Inflammatory macrophage treated with lipopolysaccharide for 1 hour (primary cell): ENCODE results near the gene E2F4.

Experiments
- DNase-seq, 2 donors: peaks; one replicate each; pipeline ENCODE4 v3.0.0-alpha.2; 2020 to 2022

E2F4 gene

DNA sequence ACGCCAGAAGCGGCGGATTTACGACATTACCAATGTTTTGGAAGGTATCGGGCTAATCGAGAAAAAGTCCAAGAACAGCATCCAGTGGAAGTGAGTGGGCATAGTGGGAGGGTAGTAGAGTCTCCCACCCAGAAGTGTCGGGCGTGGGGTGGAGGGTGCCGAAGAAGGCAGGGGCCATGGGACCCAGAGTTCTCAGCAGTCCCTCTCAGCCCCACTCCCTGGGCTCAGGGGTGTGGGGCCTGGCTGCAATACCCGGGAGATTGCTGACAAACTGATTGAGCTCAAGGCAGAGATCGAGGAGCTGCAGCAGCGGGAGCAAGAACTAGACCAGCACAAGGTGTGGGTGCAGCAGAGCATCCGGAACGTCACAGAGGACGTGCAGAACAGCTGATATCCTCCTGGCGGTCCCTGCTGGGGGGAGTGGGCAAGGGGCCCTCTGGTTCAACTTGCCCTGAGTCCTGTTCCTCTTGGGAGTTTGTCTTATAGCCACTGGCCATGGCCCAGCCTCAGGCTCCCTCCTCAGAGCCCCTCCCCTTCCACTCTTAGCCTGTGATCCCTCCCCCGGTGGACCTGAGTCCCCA lies 916 bp downstream of the E2F4 start:
- DNase-seq, result no peak

DNA sequence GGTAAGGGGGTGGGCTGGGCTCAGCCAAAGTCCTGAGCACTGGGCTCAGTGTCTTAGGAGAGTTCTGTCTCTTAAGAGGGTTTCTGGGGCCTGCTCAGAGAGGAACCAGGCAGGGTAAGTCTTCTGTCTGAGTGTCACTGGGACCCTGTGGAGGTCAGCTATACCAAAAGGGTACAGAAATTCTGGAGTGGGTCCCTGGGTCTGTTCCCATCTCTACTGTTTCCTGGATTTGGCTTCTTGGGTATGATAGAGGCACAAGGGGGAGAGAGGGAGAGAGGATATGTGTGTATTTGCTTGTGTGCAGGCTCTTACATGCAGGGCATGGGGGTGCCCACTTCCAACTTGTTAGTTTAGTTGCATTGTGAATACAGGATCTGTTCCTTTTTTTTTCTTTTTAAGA lies 1.6 kb downstream of the E2F4 start:
- DNase-seq, result no peak

DNA sequence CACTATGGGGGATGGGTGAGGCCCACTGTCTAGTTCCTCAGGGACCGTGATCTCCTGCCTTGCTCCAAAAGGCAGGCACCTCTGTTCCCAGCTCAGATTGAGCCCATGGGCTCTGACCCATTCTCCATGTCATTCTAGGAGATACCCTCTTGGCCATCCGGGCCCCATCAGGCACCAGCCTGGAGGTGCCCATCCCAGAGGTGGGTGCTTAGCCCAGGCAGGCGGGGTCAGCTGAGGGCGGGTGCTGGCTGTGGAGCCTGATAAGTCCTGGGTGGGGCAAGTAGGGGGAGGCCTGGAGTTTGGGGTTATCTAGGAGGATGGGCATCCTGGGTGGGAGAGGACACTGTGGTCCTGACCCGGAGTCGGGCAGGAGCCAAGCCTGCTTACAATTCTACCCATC lies 2.3 kb downstream of the E2F4 start:
- DNase-seq, result no peak

GRCh38 chr16:67195676-67196075 lies 3.7 kb downstream of the E2F4 start:
- no peak for DNase-seq

- DNase-seq, result no peak
Measured at GRCh38 chr16:67196881-67197280, 4.9 kb downstream of the E2F4 start.

GRCh38 chr16:67197704-67198103 lies 5.7 kb downstream of the E2F4 start:
- DNase-seq, result no peak

GRCh38 chr16:67198238-67198734 lies 6.3 kb downstream of the E2F4 start:
- DNase-seq, result peak in 1 of 2 donors; percentile 65

- no peak for DNase-seq
Measured at GRCh38 chr16:67199011-67199807, 7.3 kb downstream of the E2F4 start, which contains the start of gene ELMO3. Gene ELMO3, plus strand, starts transcription at chr16:67199131. Its CDS starts 196 bp downstream, at chr16:67199327.

- no peak for DNase-seq
Measured at GRCh38 chr16:67199808-67200198, 7.8 kb downstream of the E2F4 start.

DNA sequence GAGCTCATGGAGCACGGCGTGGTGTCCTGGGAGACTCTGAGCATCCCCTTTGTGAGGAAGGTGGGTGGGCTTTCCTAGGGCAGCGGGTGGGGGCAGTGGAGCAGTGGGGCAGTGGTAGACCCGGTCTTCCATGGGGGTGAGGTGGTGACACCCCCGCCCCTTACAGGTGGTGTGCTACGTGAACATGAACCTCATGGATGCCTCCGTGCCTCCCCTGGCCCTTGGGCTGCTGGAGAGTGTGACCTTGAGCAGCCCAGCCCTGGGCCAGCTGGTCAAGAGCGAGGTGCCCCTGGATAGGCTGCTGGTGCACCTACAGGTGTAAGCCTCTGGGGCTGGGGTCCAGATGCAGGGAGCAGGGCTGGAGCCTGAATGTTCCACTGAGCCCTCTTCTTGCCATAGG lies 8.5 kb downstream of the E2F4 start:
- DNase-seq, result no peak

GRCh38 chr16:67201411-67202345 lies 9.7 kb downstream of the E2F4 start:
- no peak for DNase-seq

DNA sequence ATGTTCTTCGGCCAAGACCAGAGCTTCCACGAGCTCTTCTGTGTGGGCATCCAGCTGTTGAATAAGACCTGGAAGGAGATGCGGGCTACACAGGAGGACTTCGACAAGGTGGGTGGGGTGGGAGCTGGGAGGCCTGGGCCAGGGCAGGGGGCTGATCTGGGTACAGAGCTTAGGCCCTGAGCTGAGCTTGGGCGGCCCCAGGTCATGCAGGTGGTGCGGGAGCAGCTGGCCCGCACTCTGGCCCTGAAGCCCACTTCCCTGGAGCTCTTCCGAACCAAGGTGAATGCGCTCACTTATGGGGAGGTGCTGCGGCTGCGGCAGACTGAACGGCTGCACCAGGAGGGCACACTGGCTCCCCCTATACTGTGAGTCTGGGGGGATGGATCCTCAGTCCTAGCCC lies 10.5 kb downstream of the E2F4 start:
- DNase-seq, result no peak

DNA sequence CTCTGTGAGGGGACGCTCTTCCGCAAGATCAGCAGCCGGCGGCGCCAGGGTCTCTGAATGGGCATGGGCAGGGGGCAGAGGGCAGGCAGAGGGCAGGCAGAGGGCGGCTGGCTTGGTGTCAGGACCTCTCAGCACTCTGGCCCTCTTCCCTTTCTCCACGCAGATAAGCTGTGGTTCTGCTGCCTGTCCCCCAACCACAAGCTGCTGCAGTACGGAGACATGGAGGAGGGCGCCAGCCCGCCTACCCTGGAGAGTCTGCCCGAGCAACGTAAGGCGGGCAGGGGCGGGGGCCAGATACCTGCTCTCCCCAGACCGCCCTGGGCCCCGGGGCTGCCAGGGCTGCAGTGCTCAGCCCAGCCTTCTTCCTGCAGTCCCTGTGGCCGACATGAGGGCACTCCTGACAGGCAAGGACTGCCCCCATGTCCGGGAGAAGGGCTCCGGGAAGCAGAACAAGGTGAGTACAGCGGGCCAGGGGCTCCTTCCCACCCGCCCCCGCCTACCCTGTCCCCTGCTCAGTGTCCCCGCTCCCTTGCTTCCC lies 11.1 kb downstream of the E2F4 start:
- DNase-seq, result no peak

GRCh38 chr16:67204076-67204475 lies 12.1 kb downstream of the E2F4 start:
- no peak for DNase-seq

DNA sequence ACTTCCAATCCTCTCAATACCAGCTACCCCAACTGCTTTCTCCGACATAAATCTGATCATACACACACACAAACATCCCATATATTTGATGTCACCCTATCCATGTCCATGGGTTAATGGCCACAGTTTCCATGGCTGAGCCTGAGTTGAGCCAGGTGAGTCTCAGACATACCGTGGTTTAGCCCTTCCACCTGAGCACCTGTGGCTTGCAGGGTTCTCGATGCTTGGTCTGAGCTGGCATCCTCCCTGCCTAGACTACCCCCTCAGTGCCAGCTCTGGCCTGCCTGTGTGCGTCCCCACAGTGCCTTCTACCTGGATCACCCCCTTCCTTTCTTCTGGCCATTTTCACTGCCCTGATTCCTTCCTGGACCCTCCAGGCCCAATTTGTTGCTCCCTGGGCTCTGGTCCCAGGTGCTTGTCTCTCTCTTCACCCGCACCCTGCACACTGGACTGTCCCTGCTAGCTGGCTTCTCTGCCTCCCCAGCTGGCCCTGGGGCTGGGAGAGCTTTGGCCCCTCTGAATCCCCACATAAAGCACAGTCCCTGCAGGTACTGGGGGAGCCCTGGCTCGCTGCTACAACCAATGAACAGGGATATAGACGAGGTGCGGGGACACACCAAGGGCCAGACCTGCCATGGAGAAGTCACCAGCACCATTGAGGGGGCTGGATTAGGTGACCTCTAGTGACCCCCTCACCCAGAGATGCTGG lies 14.3 kb downstream of the E2F4 start:
- no peak for DNase-seq

DNA sequence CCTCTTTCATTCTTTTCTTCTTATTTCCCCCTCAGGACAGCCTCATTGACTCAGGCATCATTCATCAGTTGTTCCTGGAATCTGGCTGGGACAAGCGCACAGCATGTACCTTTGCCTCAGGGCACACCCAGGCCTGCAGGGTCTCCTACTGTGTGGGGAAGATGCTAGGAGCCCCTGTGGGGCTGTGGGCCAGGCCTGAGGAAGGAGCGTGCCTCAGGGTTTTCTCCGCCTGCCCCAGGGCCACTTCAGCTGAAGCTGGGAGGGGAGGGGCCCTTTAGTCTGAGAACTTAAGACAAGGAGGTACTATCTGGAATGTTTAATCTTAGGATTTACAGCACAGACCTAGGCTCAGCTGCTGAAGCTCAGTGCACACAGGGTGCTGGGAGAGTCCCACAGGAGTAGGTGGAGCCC lies 14.9 kb downstream of the E2F4 start:
- no peak for DNase-seq

- no peak for DNase-seq
Measured at GRCh38 chr16:67207249-67208091, 15.5 kb downstream of the E2F4 start.

GRCh38 chr16:67208154-67208896 lies 16.4 kb downstream of the E2F4 start:
- no peak for DNase-seq

GRCh38 chr16:67209565-67209964 lies 17.6 kb downstream of the E2F4 start:
- DNase-seq, result no peak

DNA sequence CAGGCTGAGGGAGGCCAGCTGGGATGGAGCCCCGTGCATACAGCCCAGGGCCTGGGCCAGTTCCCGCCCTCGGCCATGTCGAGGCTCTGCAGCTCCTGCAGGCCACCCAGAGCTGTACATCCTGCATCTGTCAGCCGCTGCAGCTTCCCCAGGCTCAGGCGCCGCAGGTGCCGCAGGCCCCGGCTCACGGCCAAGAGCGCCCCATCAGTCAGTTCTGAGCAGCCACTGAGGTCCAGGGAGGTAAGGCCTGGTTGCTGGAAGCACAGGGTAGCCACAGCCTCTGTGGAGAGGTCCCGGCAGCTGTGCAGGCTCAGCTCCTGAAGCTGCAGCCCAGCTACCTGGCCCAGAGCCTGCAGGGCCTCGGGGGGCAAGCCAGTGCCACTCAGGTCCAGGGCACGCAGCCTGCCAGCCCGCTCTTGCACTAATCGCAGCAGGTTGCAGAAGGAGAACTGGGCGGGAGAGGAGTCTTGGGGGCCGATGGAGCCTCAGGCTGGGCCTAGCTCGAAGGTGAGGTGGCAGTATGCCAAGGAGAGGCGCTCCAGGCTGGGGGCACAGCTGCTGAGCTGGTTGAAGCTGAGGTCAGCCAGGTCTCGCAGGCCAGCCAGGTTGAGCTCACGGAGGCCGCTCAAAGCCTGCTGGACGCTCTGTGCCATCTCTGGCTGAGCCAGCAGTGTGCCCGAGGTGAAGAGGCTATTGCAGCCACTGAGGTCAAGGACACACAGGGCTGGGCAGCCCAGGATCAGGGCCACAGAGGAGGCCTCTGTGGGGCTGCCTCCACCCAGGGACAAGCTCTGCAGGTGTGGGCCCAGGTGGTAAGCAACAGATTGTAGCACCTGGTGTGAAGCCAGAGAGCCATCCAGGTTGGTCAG lies 18.3 kb downstream of the E2F4 start:
- DNase-seq, result no peak
